PC-9 (cell line): ENCODE data around the gene PLXDC2.

Experiments
- CTCF ChIP-seq: fragments of 200-600 bp; sonication (generic); conservative IDR thresholded peaks from 2 replicates; pipeline ENCODE4 v1.6.1; 2017; ENCODE audit warnings: mixed run types, antibody characterized with exemption, mild to moderate bottlenecking, moderate library complexity
- EZH2 ChIP-seq: fragments of 200-600 bp; sonication (generic); IDR thresholded peaks from 2 replicates; pipeline ENCODE4 v1.8.0; 2017; ENCODE audit warnings: antibody characterized with exemption, low read depth

- TF ChIP-seq CTCF (no peak), EZH2 (no peak)
These were observed 120.1 kb downstream of the PLXDC2 start for GRCh38 chr10:19936289-19936688.
